ENCODE measurements around the gene LIPJ. TPM values are rescaled to one million over a fixed set of nuclear protein-coding genes. Genes with fewer than 3 reads are reported as not detected.
A peak's percentile ranks its signal among the peaks of the same experiment; 100 is the strongest.

The LIPJ gene
- total RNA-seq, 2 donors from 2014 or later, result 0.09 to 0.17 TPM

GRCh38 chr10:88553116-88553752, 33.3 kb upstream of the LIPJ start:
- peak; percentile 30 for DNase-seq (ENCODE audit: low spot score)
- WGBS, result 80% methylated on average over 2 of the region's 2 CpGs
- Histone ChIP-seq H3K4me3 (no peak overlapping the region), H3K36me3 (no peaks in the 10 kb centered on the region), H3K9me3 (no peaks in the 10 kb centered on the region), H3K27me3 (replicated peaks; ENCODE audit: insufficient read depth) (no peaks in the 10 kb centered on the region), H3K27ac (no peak overlapping the region), H3K4me1 (replicated peaks) (no peaks in the 10 kb centered on the region)
- TF ChIP-seq POLR2A (IDR thresholded peaks at IDR 0.05) (no peak), POLR2AphosphoS5 (IDR thresholded peaks at IDR 0.05) (no peak), CTCF (IDR thresholded peaks at IDR 0.05) (peak in 3 of 4 experiments; percentile 57 to 83 (median 79))
- intact Hi-C loops (cut with DNase I), result loop anchor here (5.0 kb wide), 3 partner anchors 151 to 701 kb away; no protein-coding TSS in a partner anchor

- intact Hi-C loops (cut with DNase I), result no loop called here
- Histone ChIP-seq H3K4me3 (no peak overlapping the region), H3K27ac (no peak overlapping the region), H3K27me3 (replicated peaks; ENCODE audit: insufficient read depth) (no peaks in the 10 kb centered on the region), H3K9me3 (no peaks in the 10 kb centered on the region), H3K36me3 (no peaks in the 10 kb centered on the region), H3K4me1 (replicated peaks) (no peaks in the 10 kb centered on the region)
- no peak for DNase-seq (ENCODE audit: low spot score)
- TF ChIP-seq CTCF (IDR thresholded peaks at IDR 0.05), result no peak
- TF ChIP-seq POLR2AphosphoS5 (IDR thresholded peaks at IDR 0.05), result no peak
- TF ChIP-seq POLR2A (IDR thresholded peaks at IDR 0.05), result no peak
- 83% methylated on average over 7 of the region's 7 CpGs for WGBS
Observed at GRCh38 chr10:88555190-88555908, 31.2 kb upstream of the LIPJ start.

GRCh38 chr10:88557256-88557655, 29.3 kb upstream of the LIPJ start:
- TF ChIP-seq POLR2AphosphoS5 (IDR thresholded peaks at IDR 0.05), result no peak
- TF ChIP-seq CTCF (IDR thresholded peaks at IDR 0.05), result no peak
- no peak for TF ChIP-seq POLR2A (IDR thresholded peaks at IDR 0.05)
- Histone ChIP-seq H3K27ac (no peak overlapping the region), H3K4me1 (replicated peaks) (no peaks in the 10 kb centered on the region), H3K27me3 (replicated peaks; ENCODE audit: insufficient read depth) (no peaks in the 10 kb centered on the region), H3K4me3 (no peak overlapping the region), H3K36me3 (no peaks in the 10 kb centered on the region), H3K9me3 (no peaks in the 10 kb centered on the region)
- no peak for DNase-seq (ENCODE audit: low spot score)
- intact Hi-C loops (cut with DNase I), result no loop called here
- 65% methylated on average over 1 of the region's 1 CpG for WGBS

- Histone ChIP-seq H3K27me3 (replicated peaks; ENCODE audit: insufficient read depth) (no peaks in the 10 kb centered on the region), H3K4me1 (replicated peaks) (no peaks in the 10 kb centered on the region), H3K4me3 (no peak overlapping the region), H3K27ac (no peak overlapping the region), H3K9me3 (no peaks in the 10 kb centered on the region), H3K36me3 (no peaks in the 10 kb centered on the region)
- no peak for DNase-seq (ENCODE audit: low spot score)
- intact Hi-C loops (cut with DNase I), result no loop called here
- 79% methylated on average over 2 of the region's 2 CpGs for WGBS
- TF ChIP-seq POLR2A (IDR thresholded peaks at IDR 0.05) (no peak), POLR2AphosphoS5 (IDR thresholded peaks at IDR 0.05) (no peak), CTCF (IDR thresholded peaks at IDR 0.05) (no peak)
Observed at GRCh38 chr10:88557658-88558057, 28.9 kb upstream of the LIPJ start.

- Histone ChIP-seq H3K27ac (no peak overlapping the region), H3K4me1 (replicated peaks) (no peaks in the 10 kb centered on the region), H3K4me3 (no peak overlapping the region), H3K27me3 (replicated peaks; ENCODE audit: insufficient read depth) (no peaks in the 10 kb centered on the region), H3K9me3 (no peaks in the 10 kb centered on the region), H3K36me3 (no peaks in the 10 kb centered on the region)
- 87% methylated on average over 1 of the region's 1 CpG for WGBS
- no peak for DNase-seq (ENCODE audit: low spot score)
- intact Hi-C loops (cut with DNase I), result no loop called here
- TF ChIP-seq POLR2AphosphoS5 (IDR thresholded peaks at IDR 0.05) (no peak), POLR2A (IDR thresholded peaks at IDR 0.05) (no peak), CTCF (IDR thresholded peaks at IDR 0.05) (no peak)
Observed at GRCh38 chr10:88562152-88562551, 24.4 kb upstream of the LIPJ start.

Data from prostate gland (tissue), 2 donors.